AG04450 (cell line): ENCODE results near the gene TMEM117. TPM values are rescaled to one million over a fixed set of nuclear protein-coding genes. Genes with fewer than 3 reads are reported as not detected.

ENCODE experiments used
- CTCF ChIA-PET: fragments of 300-600, 350-600 bp; formaldehyde crosslinking; extraction: SDS; loops from one replicate; lab custom pipeline; 2022; ENCODE audit warnings: antibody characterized with exemption, inconsistent platforms; lab: Charles Lee
- POLR2A ChIA-PET: fragments of 350-600 bp; formaldehyde crosslinking; extraction: SDS; loops from one replicate; lab custom pipeline; 2021; ENCODE audit warnings: antibody characterized with exemption, inconsistent platforms; lab: Yijun Ruan, JAX
- DNase-seq: peaks from one replicate; pipeline ENCODE4 v3.0.0-alpha.2; 2011; ENCODE audit warnings: low read depth, low spot score
- H3K27ac ChIP-seq: one replicate; pipeline ENCODE4 v1.5.1; 2012; ENCODE audit warnings: low read depth, low read length, control low read depth
- H3K27me3 ChIP-seq: one replicate; pipeline ENCODE4 v1.6.0; 2012; ENCODE audit warnings: low read length; ENCODE audit not compliant: control insufficient read depth, insufficient read depth
- H3K4me3 ChIP-seq: 2 replicates; pipeline ENCODE4 v1.5.1; 2011; ENCODE audit warnings: mild to moderate bottlenecking, low read depth, low read length, control low read depth
- H3K9me3 ChIP-seq: 2 replicates; pipeline ENCODE4 v1.5.1; 2012; ENCODE audit warnings: low read length; ENCODE audit not compliant: control insufficient read depth, insufficient read depth
- CTCF ChIP-seq: IDR thresholded peaks from 2 replicates; pipeline ENCODE4 v1.5.1; 2011; ENCODE audit warnings: low read depth, low read length, control low read depth, inconsistent platforms
- polyA plus RNA-seq: library from polyadenylated mRNA; depleted of rRNA; stranded (reverse); fragments of >200 nt; gene quantifications from 2 replicates; pipeline ENCODE4 v1.2.3, GENCODE V29; 2011

TMEM117 gene
- polyA plus RNA-seq, 1 experiment, result 11.3 TPM

- CTCF ChIA-PET, result interaction anchor here (0.6 to 2.4 kb wide), 6 partner anchors 11 to 973 kb away, joined by 3 to 15 read pairs (median 4); no protein-coding TSS in a partner anchor
Observed at GRCh38 chr12:43957732-43958372, 122.0 kb downstream of the TMEM117 start.

GRCh38 chr12:43964033-43964432, 128.2 kb downstream of the TMEM117 start:
- ChIA-PET CTCF (no interaction called here), POLR2A (no interaction called here)
- Histone ChIP-seq H3K27me3 (no peaks in the 10 kb centered on the region), H3K27ac (no peak overlapping the region), H3K4me3 (no peak overlapping the region), H3K9me3 (no peaks in the 10 kb centered on the region)
- TF ChIP-seq CTCF, result no peak
- no peak for DNase-seq

More at GRCh38 chr12:43957732-43958372, 122.0 kb downstream of the TMEM117 start:
- Histone ChIP-seq H3K27me3 (no peaks in the 10 kb centered on the region), H3K27ac (no peak overlapping the region), H3K4me3 (no peak overlapping the region), H3K9me3 (no peaks in the 10 kb centered on the region)
- DNase-seq, result peak; percentile 15
- peak; percentile 59 for TF ChIP-seq CTCF
- POLR2A ChIA-PET, result no interaction called here

- ChIA-PET CTCF (no interaction called here), POLR2A (no interaction called here)
- TF ChIP-seq CTCF, result no peak
- Histone ChIP-seq H3K4me3 (no peak overlapping the region), H3K27me3 (no peaks in the 10 kb centered on the region), H3K9me3 (no peaks in the 10 kb centered on the region), H3K27ac (no peak overlapping the region)
- no peak for DNase-seq
Observed at GRCh38 chr12:43964961-43965360, 129.1 kb downstream of the TMEM117 start.

- no peak overlapping the region for H3K27ac ChIP-seq
- no peak for DNase-seq
- no peaks in the 10 kb centered on the region for H3K27me3 ChIP-seq
- CTCF ChIA-PET, result interaction anchor here (1.1 kb wide), 1 partner anchor 9 kb away, joined by 3 read pairs; no protein-coding TSS in a partner anchor
- TF ChIP-seq CTCF, result no peak
- POLR2A ChIA-PET, result no interaction called here
- no peak overlapping the region for H3K4me3 ChIP-seq
- no peaks in the 10 kb centered on the region for H3K9me3 ChIP-seq
Observed at GRCh38 chr12:43965899-43966298, 130.0 kb downstream of the TMEM117 start.

GRCh38 chr12:43968736-43969135, 132.9 kb downstream of the TMEM117 start:
- no peaks in the 10 kb centered on the region for H3K9me3 ChIP-seq
- POLR2A ChIA-PET, result no interaction called here
- H3K4me3 ChIP-seq, result no peak overlapping the region
- TF ChIP-seq CTCF, result no peak
- CTCF ChIA-PET, result interaction anchor here (1.0 kb wide), 1 partner anchor 12 kb away, joined by 5 read pairs; no protein-coding TSS in a partner anchor
- no peak for DNase-seq
- H3K27me3 ChIP-seq, result no peaks in the 10 kb centered on the region
- no peak overlapping the region for H3K27ac ChIP-seq
